ENCODE data around the gene CELSR1.

CELSR1 gene

DNA sequence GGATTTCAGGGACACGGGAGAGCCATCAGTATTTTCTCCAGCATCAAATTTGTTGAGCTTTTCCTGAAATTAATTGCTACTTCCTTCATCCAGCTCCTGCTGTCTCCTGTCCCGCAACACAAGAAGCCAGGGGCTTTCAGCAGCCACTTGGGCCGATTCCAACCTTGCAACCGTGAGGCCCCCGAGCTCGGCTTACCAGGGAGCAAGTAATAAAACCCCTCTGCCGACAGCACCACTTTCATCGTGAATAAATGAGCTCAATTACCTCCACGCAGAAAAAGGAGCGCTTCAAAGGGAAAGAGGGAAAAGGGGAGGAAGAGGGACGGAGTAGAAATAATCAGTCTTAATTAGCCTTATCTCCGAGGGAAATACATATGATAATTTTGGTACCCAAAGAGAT lies 76.6 kb downstream of the CELSR1 start:
- CTCF ChIA-PET: interaction anchor here (0.7 kb wide), 1 partner anchor 13 kb away, joined by 3 read pairs; no protein-coding TSS in a partner anchor
- TF ChIP-seq CTCF (conservative IDR thresholded peaks at IDR 0.05; ENCODE audit: low read depth): no peak
- POLR2A ChIA-PET (ENCODE audit: low non-redundant PET): no interaction called here
- DNase-seq (ENCODE audit: low spot score): no peak
- H3K27ac ChIP-seq: peak overlapping the region; percentile 99

DNA sequence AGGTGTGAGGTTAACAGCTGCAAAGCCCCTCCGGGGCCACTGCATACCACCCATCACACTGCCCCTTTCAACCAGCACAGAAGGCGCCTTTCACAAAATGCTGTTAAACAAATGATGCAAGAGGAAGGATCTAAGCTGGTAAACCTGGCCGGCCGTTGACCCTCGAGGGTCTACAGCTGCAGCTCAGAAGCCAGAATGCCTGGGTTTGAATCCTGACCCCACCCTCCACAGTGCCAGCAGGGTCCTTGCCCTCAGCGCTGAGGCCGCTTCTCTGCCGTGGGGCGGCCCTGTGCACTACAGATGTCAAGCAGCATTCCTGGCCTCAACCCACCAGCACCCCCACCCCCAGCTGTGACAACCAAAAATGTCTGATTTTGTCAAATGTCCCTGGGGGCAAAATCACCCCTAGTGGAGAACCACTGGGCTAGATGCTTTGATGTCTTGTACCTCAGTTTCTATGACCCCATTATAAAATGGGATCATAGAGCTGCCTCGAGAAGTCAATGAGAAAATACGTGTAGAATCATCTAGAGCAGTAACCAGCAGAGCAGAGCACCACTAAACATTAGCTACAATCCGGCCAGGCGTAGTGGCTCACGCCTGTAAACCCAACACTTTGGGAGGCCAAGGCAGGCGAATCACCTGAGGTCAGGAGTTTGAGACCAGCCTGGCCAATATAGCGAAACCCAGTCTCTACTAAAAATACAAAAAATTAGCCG lies 77.9 kb downstream of the CELSR1 start:
- POLR2A ChIA-PET (ENCODE audit: low non-redundant PET): no interaction called here
- no peak for TF ChIP-seq CTCF (conservative IDR thresholded peaks at IDR 0.05; ENCODE audit: low read depth)
- H3K27ac ChIP-seq: peak overlapping the region; percentile 99
- DNase-seq (ENCODE audit: low spot score): no peak
- CTCF ChIA-PET: interaction anchor here (0.6 kb wide), 1 partner anchor 106 kb away, joined by 3 read pairs; no protein-coding TSS in a partner anchor

GRCh38 chr22:46458525-46458924 lies 78.9 kb downstream of the CELSR1 start:
- POLR2A ChIA-PET (ENCODE audit: low non-redundant PET): no interaction called here
- DNase-seq (ENCODE audit: low spot score): no peak
- CTCF ChIA-PET: interaction anchor here (0.6 kb wide), 1 partner anchor 64 kb away, joined by 3 read pairs; no protein-coding TSS in a partner anchor
- TF ChIP-seq CTCF (conservative IDR thresholded peaks at IDR 0.05; ENCODE audit: low read depth): no peak
- peak overlapping the region; percentile 99 for H3K27ac ChIP-seq

- ChIA-PET POLR2A (ENCODE audit: low non-redundant PET) (interaction anchor here (0.5 kb wide), 1 partner anchor 79 kb away, joined by 4 read pairs; no protein-coding TSS in a partner anchor), CTCF (interaction anchor here (0.6 to 0.9 kb wide), 2 partner anchors 64 to 85 kb away, joined by 3 read pairs; no protein-coding TSS in a partner anchor)
- no peak for DNase-seq (ENCODE audit: low spot score)
- TF ChIP-seq CTCF (conservative IDR thresholded peaks at IDR 0.05; ENCODE audit: low read depth): no peak
- peak overlapping the region; percentile 99 for H3K27ac ChIP-seq
Measured at GRCh38 chr22:46457502-46458488, 79.6 kb downstream of the CELSR1 start.

DNA sequence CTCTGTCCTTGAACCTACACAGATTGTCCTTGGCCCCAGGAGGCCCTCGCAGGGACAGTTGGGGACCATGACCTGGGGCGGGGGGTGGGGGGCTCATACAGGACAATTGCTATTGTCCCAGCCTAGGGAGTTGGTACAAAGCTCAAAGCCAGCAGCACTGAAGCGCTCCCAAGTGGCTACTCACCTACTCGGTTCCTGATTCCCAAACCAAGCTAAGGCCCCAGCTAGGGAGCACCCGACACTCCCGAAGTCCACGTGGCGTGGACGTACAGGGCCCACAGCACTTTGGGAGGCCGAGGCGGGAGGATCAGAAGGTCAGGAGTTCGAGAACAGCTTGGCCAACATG lies 80.6 kb downstream of the CELSR1 start:
- ChIA-PET CTCF (interaction anchor here (0.5 to 0.9 kb wide), 2 partner anchors 86 to 91 kb away, joined by 3 read pairs; no protein-coding TSS in a partner anchor), POLR2A (ENCODE audit: low non-redundant PET) (no interaction called here)
- no peak for DNase-seq (ENCODE audit: low spot score)
- peak overlapping the region; percentile 99 for H3K27ac ChIP-seq
- TF ChIP-seq CTCF (conservative IDR thresholded peaks at IDR 0.05; ENCODE audit: low read depth): no peak

DNA sequence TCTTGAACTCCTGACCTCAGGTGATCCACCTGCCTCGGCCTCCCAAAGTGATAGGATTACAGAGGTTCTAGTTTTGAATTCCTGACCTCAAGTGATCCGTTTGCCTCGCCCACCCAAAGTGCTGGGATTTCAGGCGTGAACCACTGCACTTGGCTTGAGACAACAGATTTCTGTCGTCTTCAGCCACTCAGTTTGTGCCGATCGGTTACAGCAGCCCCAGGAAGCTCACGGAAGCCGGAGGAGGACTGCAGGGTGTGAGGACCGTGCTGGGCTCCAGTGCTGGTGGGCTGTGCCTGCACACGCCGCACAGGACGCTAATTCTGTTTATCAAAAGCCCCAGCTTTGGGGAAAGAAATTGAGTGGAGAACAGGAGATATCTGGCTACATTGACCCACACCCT lies 82.0 kb downstream of the CELSR1 start:
- peak overlapping the region; percentile 99 for H3K27ac ChIP-seq
- TF ChIP-seq CTCF (conservative IDR thresholded peaks at IDR 0.05; ENCODE audit: low read depth): no peak
- CTCF ChIA-PET: no interaction called here
- POLR2A ChIA-PET (ENCODE audit: low non-redundant PET): no interaction called here
- DNase-seq (ENCODE audit: low spot score): no peak
